Ovary (tissue), 9 donors: ENCODE data around the gene ST8SIA6. TPM values are rescaled to one million over a fixed set of nuclear protein-coding genes. Genes with fewer than 3 reads are reported as not detected.

ENCODE experiments used
- DNase-seq, 5 donors: peaks; one replicate each; pipeline ENCODE4 v3.0.0-alpha.2; 2019 to 2020
- H3K27ac ChIP-seq, 2 donors: fragments of 200-600 bp; one replicate each; pipeline versions ENCODE4 v1.5.1 to v1.8.0; 2019 to 2022
- H3K27me3 ChIP-seq: fragments of 200-600 bp; one replicate; pipeline ENCODE4 v1.8.0; 2022
- H3K36me3 ChIP-seq: fragments of 200-600 bp; sonication (generic); one replicate; pipeline ENCODE4 v1.5.1; 2019
- H3K4me1 ChIP-seq: one replicate; pipeline ENCODE4 v1.8.1; 2013; ENCODE audit warnings: mild to moderate bottlenecking, moderate library complexity; ENCODE audit not compliant: insufficient read depth
- H3K4me3 ChIP-seq: fragments of 200-600 bp; sonication (generic); one replicate; pipeline ENCODE4 v1.5.1; 2017
- H3K9me3 ChIP-seq, 2 donors: fragments of 200-600 bp in 1 of 2; sonication (generic) in 1 of 2; one replicate each; pipeline versions ENCODE4 v1.5.1 to v1.8.1; 2013 to 2019; ENCODE audit warnings: mild to moderate bottlenecking in 1 of 2, moderate library complexity in 1 of 2
- CTCF ChIP-seq, 3 donors: fragments of 450-650 bp in 2 of 3; fragments of 200-600 bp in 1 of 3; IDR thresholded peaks; one replicate each; pipeline versions ENCODE4 v1.5.1 to v1.8.0; 2016 to 2022; ENCODE audit warnings: antibody characterized with exemption in 3 of 3, mild to moderate bottlenecking in 1 of 3
- EP300 ChIP-seq: sonication (generic); formaldehyde crosslinking; IDR thresholded peaks from one replicate; pipeline ENCODE4 v1.6.1; 2017; ENCODE audit warnings: antibody characterized with exemption
- POLR2A ChIP-seq: fragments of 450-650 bp; IDR thresholded peaks from one replicate; pipeline ENCODE4 v1.6.1; 2017; ENCODE audit warnings: antibody characterized with exemption, mild to moderate bottlenecking, moderate library complexity
- WGBS, 3 donors: extraction: QIAGEN DNeasy Blood & Tissue Kit in 1 of 3; methylation state at CpG; one replicate each; pipeline versions ENCODE4 v1.1.5 to v1.1.7; 2013 to 2017; 5-methylcytosine and 5-hydroxymethylcytosine counted together
- intact Hi-C, 4 donors: fragments of 100-400 bp; cut with DNase I; formaldehyde crosslinking; loops; one replicate each; pipeline versions ENCODE4 v1.11.0 to v1.15.1; 2022 to 2023
- polyA plus RNA-seq, 2 donors: library from polyadenylated mRNA; stranded (reverse); fragments of 200-250 nt in 1 of 2; fragments of 350-450 nt in 1 of 2; fragmentation: Illumina TruSeq in 1 of 2; extraction: RNeasy Lipid Tissue Mini Kit (QIAGEN cat#74804) in 1 of 2; gene quantifications; one replicate each; pipeline ENCODE4 v1.2.3, GENCODE V29; 2013 to 2014
- total RNA-seq, 7 donors: library from RNA; depleted of rRNA in 2 of 7; stranded (reverse); fragments of >200 nt in 2 of 7; fragmentation: NEBNext Ultra II Directional in 3 of 7; extraction: Animal tissue kit (Norgen Biotek cat#: 25700) in 3 of 7; gene quantifications; one replicate each; pipeline versions ENCODE4 v1.1.0 to v1.2.4, GENCODE V29; 2016 to 2023
- donor health status: DM: no; HTN: no; CAD: no; lungs with moderate emphysema.
- donor health status: DM: no; HTN: no; CAD: no.
- donor health status: Bipolar disorder and iron deficiency.
- donor health status: DM: yes; HTN: yes; CAD: no.
- donor health status: DM: no; HTN: no; CAD: no.
- donor health status: DM: yes; HTN: yes; CAD: no.

Gene ST8SIA6
- total and polyA plus RNA-seq, 9 donors: 0.22 to 2.1 (median 0.95) TPM; not detected in 1

GRCh38 chr10:17455015-17455520 is 673 bp upstream of the ST8SIA6 start:
- no peaks in the 10 kb centered on the region for H3K36me3 ChIP-seq
- no peak for DNase-seq
- H3K4me3 ChIP-seq: no peak overlapping the region
- H3K4me1 ChIP-seq: peaks cover 4% of the 10 kb centered on the region
- H3K27me3 ChIP-seq: no peaks in the 10 kb centered on the region
- intact Hi-C loops: no loop called here
- 91 to 96% (median 94%) methylated on average over 2 of the region's 2 CpGs for WGBS, 3 donors
- TF ChIP-seq CTCF (IDR thresholded peaks at IDR 0.05) (no peak), EP300 (no peak), POLR2A (no peak)
- H3K27ac ChIP-seq: no peak overlapping the region
- peaks cover 0 to 6% of the 10 kb centered on the region in 2 donors for H3K9me3 ChIP-seq

GRCh38 chr10:17453373-17454091 is 863 bp downstream of the ST8SIA6 start:
- Histone ChIP-seq H3K4me3 (peak overlapping the region; percentile 24), H3K9me3 (peaks cover 0 to 6% of the 10 kb centered on the region in 2 donors), H3K27ac (no peak overlapping the region), H3K4me1 (peaks cover 4% of the 10 kb centered on the region), H3K36me3 (no peaks in the 10 kb centered on the region), H3K27me3 (no peaks in the 10 kb centered on the region)
- intact Hi-C loops: no loop called here
- peak in 4 of 5 donors; percentile 13 to 53 (median 34) for DNase-seq
- TF ChIP-seq EP300 (no peak), CTCF (IDR thresholded peaks at IDR 0.05) (no peak), POLR2A (no peak)
- 0 to 1% (median 1%) methylated on average over 52 to 66 of the region's 66 CpGs for WGBS, 3 donors

- TF ChIP-seq EP300: no peak
- no peak for TF ChIP-seq CTCF (IDR thresholded peaks at IDR 0.05)
- no peak for TF ChIP-seq POLR2A
- no peaks in the 10 kb centered on the region for H3K27me3 ChIP-seq
Observed at GRCh38 chr10:17453035-17453372, 1.4 kb downstream of the ST8SIA6 start.

DNA sequence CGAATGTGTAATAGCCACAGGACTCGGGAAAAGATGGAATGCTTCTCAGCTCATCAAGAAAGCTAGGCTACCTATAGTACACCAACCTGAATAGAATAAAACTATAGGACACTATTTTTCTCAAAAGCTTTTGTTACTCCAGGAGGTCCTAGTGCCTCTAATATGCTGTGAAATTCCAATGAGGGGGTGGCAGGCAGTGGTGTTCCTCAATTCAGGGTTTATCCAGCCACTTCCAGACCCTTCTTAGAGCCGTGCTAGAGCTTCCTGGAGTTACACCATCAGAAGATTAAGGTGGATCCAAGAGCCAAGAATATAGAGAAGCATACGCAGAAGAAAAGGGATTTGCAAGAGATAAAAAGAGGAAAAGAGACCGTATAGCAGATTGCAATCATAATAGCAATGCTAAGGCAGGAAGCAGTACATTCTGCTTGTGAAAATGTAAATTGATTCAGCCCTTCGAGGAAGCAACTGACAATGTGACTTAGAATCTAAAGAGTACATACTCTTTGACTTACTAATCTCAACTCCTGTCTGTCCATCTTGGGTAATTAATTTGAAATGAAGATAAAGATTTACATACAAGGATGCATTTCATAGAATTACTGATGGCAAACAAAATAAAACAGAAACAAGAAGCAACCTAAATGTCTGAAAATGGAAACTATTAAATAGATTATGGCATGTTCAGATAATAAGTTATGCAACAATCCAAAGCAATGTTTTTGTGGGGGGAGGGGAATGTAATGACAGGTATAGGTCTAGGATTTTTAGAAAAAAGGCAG is 2.1 kb downstream of the ST8SIA6 start:
- peaks cover 4% of the 10 kb centered on the region for H3K4me1 ChIP-seq
- no peak overlapping the region for H3K27ac ChIP-seq
- no peaks in the 10 kb centered on the region for H3K27me3 ChIP-seq
- no peak for TF ChIP-seq EP300
- no peak for TF ChIP-seq CTCF (IDR thresholded peaks at IDR 0.05)
- no peak for TF ChIP-seq POLR2A
- intact Hi-C loops: no loop called here
- H3K9me3 ChIP-seq: peaks cover 0 to 6% of the 10 kb centered on the region in 2 donors
- DNase-seq: no peak
- WGBS, 3 donors: 88 to 89% (median 89%) methylated on average over 6 of the region's 6 CpGs
- no peak overlapping the region for H3K4me3 ChIP-seq
- no peaks in the 10 kb centered on the region for H3K36me3 ChIP-seq

More at GRCh38 chr10:17453035-17453372, 1.4 kb downstream of the ST8SIA6 start:
- no peak for DNase-seq
- 18 to 19% (median 18%) methylated on average over 7 of the region's 7 CpGs for WGBS, 3 donors
- intact Hi-C loops: no loop called here
- peaks cover 0 to 6% of the 10 kb centered on the region in 2 donors for H3K9me3 ChIP-seq
- H3K27ac ChIP-seq: no peak overlapping the region
- H3K4me1 ChIP-seq: peaks cover 4% of the 10 kb centered on the region
- H3K36me3 ChIP-seq: no peaks in the 10 kb centered on the region
- no peak overlapping the region for H3K4me3 ChIP-seq
